GM19468 (cell line): ENCODE measurements around the gene TEK.

Experiments
- ATAC-seq: cut with Tn5 transposase; IDR thresholded peaks from one replicate; pipeline ENCODE4 v1.9.1; 2021; ENCODE audit warnings: mild to moderate bottlenecking, moderate library complexity, moderate number of reproducible peaks; ENCODE audit not compliant: unreplicated experiment; ENCODE audit errors: extremely low read depth

Gene TEK

GRCh38 chr9:27168496-27168895 lies 59.5 kb downstream of the TEK start:
- no peak for ATAC-seq

DNA sequence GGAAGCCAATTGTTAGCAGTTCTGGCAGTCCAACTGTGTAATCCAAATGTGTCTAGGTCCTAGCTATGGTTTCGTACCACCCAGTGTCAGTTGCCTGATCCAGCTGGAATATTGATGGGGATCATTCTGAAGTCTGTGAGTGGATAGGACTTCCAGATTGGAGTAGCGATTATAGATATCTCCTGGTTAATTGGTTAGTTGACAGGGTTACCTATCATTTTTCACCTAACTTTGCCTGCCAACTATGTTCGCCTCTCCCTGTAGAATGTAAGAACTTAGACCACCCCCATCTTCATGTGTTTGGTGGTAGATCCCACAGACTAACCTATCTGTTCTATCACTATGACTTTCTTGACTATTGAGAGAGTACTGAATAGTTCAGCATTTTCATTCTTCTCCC lies 59.9 kb downstream of the TEK start:
- ATAC-seq = no peak

GRCh38 chr9:27176971-27177370 lies 67.9 kb downstream of the TEK start:
- ATAC-seq = no peak

- ATAC-seq = no peak
These were observed 70.3 kb downstream of the TEK start for GRCh38 chr9:27179245-27179865.

- no peak for ATAC-seq
These were observed 72.4 kb downstream of the TEK start for GRCh38 chr9:27181381-27181780.

GRCh38 chr9:27182421-27182820 lies 73.4 kb downstream of the TEK start:
- no peak for ATAC-seq

GRCh38 chr9:27183131-27183530 lies 74.1 kb downstream of the TEK start:
- ATAC-seq = no peak

GRCh38 chr9:27183701-27184100 lies 74.7 kb downstream of the TEK start:
- no peak for ATAC-seq

DNA sequence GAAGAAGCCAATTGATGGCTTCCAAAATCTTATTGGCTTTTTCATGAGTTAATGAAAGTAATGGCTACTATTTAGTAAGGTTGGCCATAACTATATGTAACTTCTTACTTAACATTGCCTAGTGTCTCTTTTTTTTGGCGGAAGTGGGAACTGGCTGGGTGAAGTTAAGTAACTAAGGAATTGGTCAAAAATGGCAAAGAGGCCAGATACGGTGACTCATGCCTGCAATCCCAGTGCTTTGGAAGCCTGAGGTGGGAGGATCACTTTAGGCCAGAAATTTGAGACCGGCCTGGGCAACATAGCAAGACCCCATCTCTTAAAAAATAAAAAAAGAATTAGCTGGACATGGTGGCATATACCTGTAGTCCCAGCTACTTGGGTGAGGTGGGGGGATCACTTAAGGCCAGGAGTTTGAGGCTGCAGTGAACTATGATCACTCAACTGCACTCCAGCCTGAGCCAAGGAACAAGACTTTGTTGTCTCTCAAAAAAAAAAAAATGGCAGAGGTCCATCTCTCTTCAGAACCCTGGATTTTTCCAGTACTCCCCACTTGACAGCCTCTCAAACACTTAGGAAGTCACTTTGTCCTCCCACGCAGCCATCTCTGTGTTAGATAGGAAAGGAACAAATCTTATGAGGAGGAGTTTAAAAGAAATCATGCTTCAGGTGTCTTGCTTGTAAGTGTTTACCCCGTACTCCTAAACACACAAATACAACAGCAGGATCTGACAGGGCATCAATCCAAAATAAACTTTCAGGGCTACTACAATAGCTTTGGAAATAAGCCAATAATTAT lies 75.7 kb downstream of the TEK start:
- ATAC-seq = no peak

- no peak for ATAC-seq
These were observed 79.4 kb downstream of the TEK start for GRCh38 chr9:27188426-27188825.

DNA sequence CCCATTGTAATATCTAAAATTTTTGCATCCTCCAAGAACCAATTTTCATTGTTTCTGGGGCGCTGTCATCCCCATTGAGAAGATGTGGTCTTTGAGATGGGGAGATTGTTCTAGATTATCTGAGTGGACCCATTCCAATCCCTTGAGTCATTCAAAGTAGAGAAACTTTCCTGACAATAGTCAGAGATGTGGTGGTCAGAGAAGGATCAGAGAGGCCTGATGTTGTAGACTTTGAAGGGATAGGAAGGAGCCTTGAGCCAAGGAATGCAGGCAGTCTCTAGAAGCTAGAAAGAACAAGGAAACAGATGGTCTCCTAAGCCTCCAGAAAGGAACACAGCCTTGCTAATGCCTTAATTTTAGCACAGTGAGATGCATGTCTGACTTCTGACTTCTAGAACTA lies 80.4 kb downstream of the TEK start:
- no peak for ATAC-seq

- ATAC-seq = no peak
These were observed 83.4 kb downstream of the TEK start for GRCh38 chr9:27192291-27192960.

DNA sequence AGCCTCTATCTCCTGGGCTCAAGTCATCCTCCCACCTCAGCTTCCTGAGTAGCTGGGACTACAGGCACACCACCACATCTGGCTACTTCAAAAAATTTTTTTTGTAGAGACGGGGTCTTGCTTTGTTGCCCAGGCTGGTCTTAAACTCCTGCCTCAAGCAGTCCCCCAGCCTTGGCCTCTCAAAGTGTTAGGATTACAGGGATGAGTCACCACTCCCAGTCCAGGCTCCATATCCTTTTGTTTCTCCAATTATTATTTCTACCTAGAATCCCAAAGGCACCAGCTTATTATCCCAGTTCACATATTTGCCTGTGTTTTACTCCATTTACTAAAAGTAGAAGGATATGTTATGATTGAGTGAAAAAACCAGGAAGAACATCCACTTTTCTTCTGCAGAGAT lies 84.9 kb downstream of the TEK start:
- ATAC-seq = no peak

DNA sequence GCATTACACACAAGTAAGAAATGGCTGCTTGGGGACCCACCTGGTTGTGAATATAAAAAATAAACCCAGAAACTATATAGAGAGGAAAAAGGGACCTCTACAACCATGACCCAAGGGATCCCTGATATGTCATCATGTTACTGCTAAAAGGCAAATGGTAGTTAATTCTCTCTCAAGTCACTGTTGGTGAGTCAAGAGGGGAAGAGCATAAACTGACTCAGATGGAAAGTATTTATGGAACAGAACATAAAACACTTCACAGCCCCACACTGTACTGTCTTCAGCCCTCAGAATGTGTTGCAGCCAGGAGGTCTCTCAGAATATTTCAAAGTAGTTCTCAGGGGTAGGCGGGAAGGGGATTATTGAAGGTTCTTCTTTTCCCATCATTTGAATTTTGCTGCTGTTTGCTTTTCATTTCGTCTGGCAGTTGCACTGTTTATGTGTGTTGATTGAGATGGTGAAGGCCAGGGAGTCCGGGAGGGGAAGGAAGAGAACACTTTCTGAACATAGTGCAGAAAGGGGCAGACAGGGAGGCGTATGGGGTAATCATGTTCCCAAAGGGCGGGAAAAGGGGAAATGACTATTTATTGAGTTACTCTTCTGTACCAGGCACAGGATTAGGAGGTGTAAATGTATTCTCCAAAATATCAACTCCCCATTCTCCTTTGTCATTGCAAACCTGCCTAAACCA lies 85.5 kb downstream of the TEK start:
- peak; percentile 32 for ATAC-seq

DNA sequence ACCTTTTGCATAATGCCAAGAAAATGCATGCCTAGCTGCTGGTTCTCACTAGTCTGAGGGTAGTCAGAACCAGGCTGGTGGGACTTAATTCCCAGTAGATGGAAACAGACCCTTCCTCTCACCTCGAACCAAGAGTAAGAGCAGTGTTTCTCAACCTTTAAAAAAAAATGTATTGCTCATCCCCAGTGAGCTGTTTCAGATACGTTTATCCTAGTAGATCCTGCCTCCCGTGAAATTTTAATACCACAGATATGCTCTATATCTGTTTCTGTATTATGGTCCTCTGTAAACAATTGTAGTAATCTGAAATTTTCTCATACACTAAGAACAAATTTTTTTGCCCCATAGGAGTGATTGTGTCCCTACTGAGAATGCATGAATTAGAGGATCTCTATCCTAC lies 86.2 kb downstream of the TEK start:
- ATAC-seq = no peak

- ATAC-seq = no peak
These were observed 87.4 kb downstream of the TEK start for GRCh38 chr9:27196383-27196782.

DNA sequence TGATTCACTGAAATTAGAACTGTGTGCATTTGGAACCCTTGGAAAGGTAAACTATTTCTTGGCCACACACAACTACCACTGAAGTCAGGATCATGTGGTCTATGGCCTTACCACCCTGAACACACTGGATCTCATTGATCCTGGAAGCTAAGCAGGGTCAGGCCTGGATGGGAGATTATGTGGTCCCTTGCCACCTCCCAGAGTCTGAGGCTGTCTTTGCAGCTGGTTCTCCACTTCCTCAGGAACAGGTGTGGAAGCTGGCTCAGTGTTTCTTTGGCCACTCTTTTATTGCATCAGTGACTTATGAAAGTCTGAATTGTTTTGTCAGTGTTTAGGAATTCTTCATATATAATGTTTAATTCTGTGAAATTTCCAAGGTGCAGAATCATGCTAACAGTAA lies 89.2 kb downstream of the TEK start:
- ATAC-seq = no peak

DNA sequence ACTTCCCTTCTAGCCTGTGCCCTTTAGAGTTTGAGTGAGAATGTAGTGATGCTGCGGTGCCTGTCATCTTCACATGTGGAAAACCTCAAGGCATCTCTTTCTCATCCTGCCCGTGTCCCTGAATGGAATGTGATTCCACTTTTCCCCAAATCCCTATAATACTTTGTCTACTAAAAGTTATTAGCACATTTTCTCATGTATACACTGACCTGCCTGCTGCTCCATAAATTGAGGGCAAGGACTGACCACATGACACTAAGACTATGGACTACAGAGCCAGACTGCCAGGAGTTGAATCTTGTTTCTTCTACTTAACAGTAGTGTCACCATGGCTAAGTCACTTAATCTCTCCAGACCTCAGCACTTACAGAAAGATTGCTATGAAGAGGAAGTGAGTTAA lies 93.0 kb downstream of the TEK start:
- ATAC-seq = no peak

DNA sequence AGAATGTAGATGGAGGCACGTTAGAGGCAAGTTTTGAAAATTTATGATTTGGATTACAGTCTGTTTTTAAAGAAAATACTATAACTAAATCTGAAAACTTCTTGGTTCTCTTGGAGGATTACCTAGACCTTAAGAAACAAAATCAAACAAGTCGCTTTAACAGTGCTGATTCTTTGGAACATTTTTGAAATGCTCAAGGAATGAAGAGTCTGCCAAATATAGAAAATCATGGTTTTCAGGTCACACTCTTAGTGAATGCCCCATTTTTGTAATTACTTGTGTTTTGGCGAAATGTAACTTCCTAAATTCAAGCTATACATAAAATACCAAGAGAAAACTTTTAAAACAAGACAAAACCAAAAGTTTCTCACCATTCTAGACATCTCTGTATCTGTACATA lies 94.8 kb downstream of the TEK start:
- no peak for ATAC-seq

- ATAC-seq = no peak
These were observed 95.6 kb downstream of the TEK start for GRCh38 chr9:27204578-27204977.

GRCh38 chr9:27205198-27205597 lies 96.2 kb downstream of the TEK start:
- no peak for ATAC-seq
